Right atrium auricular region (tissue), 2 donors: ENCODE results near the gene POU6F2. TPM values are rescaled to one million over a fixed set of nuclear protein-coding genes. Genes with fewer than 3 reads are reported as not detected.

Experiments used
- DNase-seq: peaks from one replicate; pipeline ENCODE4 v3.0.0-alpha.2; 2019; ENCODE audit warnings: low spot score
- H3K27ac ChIP-seq, 2 donors: fragments of 200-600 bp; sonication (generic); 1 replicate in 1 of 2; 2 replicates in 1 of 2; pipeline ENCODE4 v1.5.1; 2016 to 2019
- H3K27me3 ChIP-seq, 2 donors: fragments of 200-600 bp; sonication (generic); one replicate each; pipeline versions ENCODE4 v1.5.1 to v1.6.0; 2017 to 2019
- H3K36me3 ChIP-seq: fragments of 200-600 bp; sonication (generic); one replicate; pipeline ENCODE4 v1.5.1; 2016
- H3K4me1 ChIP-seq, 2 donors: fragments of 200-600 bp; sonication (generic); one replicate each; pipeline versions ENCODE4 v1.5.1 to v1.6.0; 2017 to 2019
- H3K4me3 ChIP-seq, 2 donors: fragments of 200-600 bp; sonication (generic); 1 replicate in 1 of 2; 2 replicates in 1 of 2; pipeline ENCODE4 v1.5.1; 2017 to 2019; ENCODE audit warnings: mild to moderate bottlenecking in 1 of 2, moderate library complexity in 1 of 2
- H3K9me3 ChIP-seq, 2 donors: fragments of 200-600 bp; sonication (generic); one replicate each; pipeline ENCODE4 v1.5.1; 2019
- CTCF ChIP-seq, 2 donors: fragments of 200-600 bp; sonication (generic); IDR thresholded peaks; one replicate each; pipeline ENCODE4 v1.5.1; 2019; ENCODE audit warnings: antibody characterized with exemption in 2 of 2
- total RNA-seq, 2 donors: library from RNA; depleted of rRNA; stranded (reverse); fragments of >200 nt; gene quantifications; one replicate each; pipeline ENCODE4 v1.1.0, GENCODE V29; 2016

POU6F2 gene
- total RNA-seq, 2 donors from 2014 or later, result 0.85 to 1.5 TPM

GRCh38 chr7:39158367-39158766, 180.7 kb downstream of the POU6F2 start:
- Histone ChIP-seq H3K27ac (no peak overlapping the region), H3K36me3 (no peaks in the 10 kb centered on the region), H3K4me1 (no peaks in the 10 kb centered on the region), H3K4me3 (no peak overlapping the region), H3K27me3 (no peaks in the 10 kb centered on the region), H3K9me3 (no peaks in the 10 kb centered on the region)
- no peak for TF ChIP-seq CTCF (IDR thresholded peaks at IDR 0.05)
- DNase-seq, result no peak

- TF ChIP-seq CTCF (IDR thresholded peaks at IDR 0.05), result no peak
Measured at GRCh38 chr7:39161903-39162302, 184.2 kb downstream of the POU6F2 start.

GRCh38 chr7:39164887-39165286, 187.2 kb downstream of the POU6F2 start:
- no peak for TF ChIP-seq CTCF (IDR thresholded peaks at IDR 0.05)
- no peaks in the 10 kb centered on the region for H3K27me3 ChIP-seq
- H3K27ac ChIP-seq, result no peak overlapping the region
- no peak for DNase-seq
- H3K36me3 ChIP-seq, result no peaks in the 10 kb centered on the region
- no peaks in the 10 kb centered on the region for H3K4me1 ChIP-seq
- no peak overlapping the region for H3K4me3 ChIP-seq
- H3K9me3 ChIP-seq, result no peaks in the 10 kb centered on the region

More at GRCh38 chr7:39161903-39162302, 184.2 kb downstream of the POU6F2 start:
- Histone ChIP-seq H3K27me3 (no peaks in the 10 kb centered on the region), H3K4me1 (no peaks in the 10 kb centered on the region), H3K27ac (no peak overlapping the region), H3K36me3 (no peaks in the 10 kb centered on the region), H3K9me3 (no peaks in the 10 kb centered on the region), H3K4me3 (no peak overlapping the region)
- no peak for DNase-seq

- Histone ChIP-seq H3K4me1 (no peaks in the 10 kb centered on the region), H3K27me3 (no peaks in the 10 kb centered on the region), H3K4me3 (no peak overlapping the region), H3K9me3 (no peaks in the 10 kb centered on the region), H3K36me3 (no peaks in the 10 kb centered on the region), H3K27ac (no peak overlapping the region)
- TF ChIP-seq CTCF (IDR thresholded peaks at IDR 0.05), result no peak
- no peak for DNase-seq
Measured at GRCh38 chr7:39168403-39169098, 190.8 kb downstream of the POU6F2 start.

- no peak overlapping the region for H3K27ac ChIP-seq
- TF ChIP-seq CTCF (IDR thresholded peaks at IDR 0.05), result no peak
- DNase-seq, result no peak
- no peaks in the 10 kb centered on the region for H3K9me3 ChIP-seq
- H3K27me3 ChIP-seq, result no peaks in the 10 kb centered on the region
- H3K36me3 ChIP-seq, result no peaks in the 10 kb centered on the region
- H3K4me3 ChIP-seq, result no peak overlapping the region
- H3K4me1 ChIP-seq, result no peaks in the 10 kb centered on the region
Measured at GRCh38 chr7:39172137-39172536, 194.4 kb downstream of the POU6F2 start.

GRCh38 chr7:39181398-39181797, 203.7 kb downstream of the POU6F2 start:
- DNase-seq, result no peak
- no peak for TF ChIP-seq CTCF (IDR thresholded peaks at IDR 0.05)
- H3K36me3 ChIP-seq, result no peaks in the 10 kb centered on the region
- no peaks in the 10 kb centered on the region for H3K4me1 ChIP-seq
- no peak overlapping the region for H3K4me3 ChIP-seq
- no peak overlapping the region for H3K27ac ChIP-seq
- H3K9me3 ChIP-seq, result no peaks in the 10 kb centered on the region
- no peaks in the 10 kb centered on the region for H3K27me3 ChIP-seq
